GM23338 (cell line): Measurements from ENCODE around the gene LENG9. TPM values are rescaled to one million over a fixed set of nuclear protein-coding genes. Genes with fewer than 3 reads are reported as not detected.

Source experiments
- ATAC-seq: fragments of 200-7000 bp; cut with Tn5 transposase; 3 replicates; pipeline ENCODE4 v1.9.1; 2020
- DNase-seq: peaks from one replicate; pipeline ENCODE4 v3.0.0-alpha.2; 2015; ENCODE audit warnings: low spot score
- H2AFZ ChIP-seq: fragments of 200-600 bp; sonication (generic); 2 replicates; pipeline ENCODE4 v1.8.0; 2016; ENCODE audit warnings: antibody characterized with exemption, mild to moderate bottlenecking, moderate library complexity
- H3F3A ChIP-seq: fragments of 200-600 bp; sonication (generic); replicated peaks from 2 replicates; pipeline ENCODE4 v1.8.0; 2017; ENCODE audit warnings: antibody characterized with exemption, mixed run types, low read depth
- H3K27ac ChIP-seq: fragments of 200-600 bp; sonication (generic); 2 replicates; pipeline ENCODE4 v1.6.1; 2016; ENCODE audit warnings: low read depth
- H3K27me3 ChIP-seq: fragments of 200-600 bp; sonication (generic); 2 replicates; pipeline ENCODE4 v1.8.0; 2016; ENCODE audit warnings: mild to moderate bottlenecking, mixed run types, moderate library complexity; ENCODE audit not compliant: insufficient read depth
- H3K36me3 ChIP-seq: fragments of 200-600 bp; sonication (generic); 2 replicates; pipeline ENCODE4 v1.8.0; 2016; ENCODE audit warnings: mild to moderate bottlenecking; ENCODE audit not compliant: insufficient read depth
- H3K4me1 ChIP-seq: fragments of 200-600 bp; sonication (generic); 2 replicates; pipeline ENCODE4 v1.8.0; 2016; ENCODE audit warnings: mild to moderate bottlenecking, moderate library complexity; ENCODE audit not compliant: insufficient read depth
- H3K4me2 ChIP-seq: fragments of 200-600 bp; sonication (generic); 2 replicates; pipeline ENCODE4 v1.7.1; 2017; ENCODE audit warnings: mixed run types
- H3K4me3 ChIP-seq: fragments of 200-600 bp; sonication (generic); 2 replicates; pipeline ENCODE4 v1.6.1; 2016; ENCODE audit warnings: mixed run types
- H3K79me2 ChIP-seq: fragments of 200-600 bp; sonication (generic); replicated peaks from 2 replicates; pipeline ENCODE4 v1.8.0; 2017; ENCODE audit warnings: mild to moderate bottlenecking; ENCODE audit not compliant: insufficient read depth
- H3K9me2 ChIP-seq: fragments of 200-600 bp; sonication (generic); 2 replicates; pipeline ENCODE4 v1.8.0; 2017; ENCODE audit not compliant: insufficient read depth
- H4K20me1 ChIP-seq: fragments of 200-600 bp; sonication (generic); replicated peaks from 2 replicates; pipeline ENCODE4 v1.8.0; 2017; ENCODE audit warnings: mild to moderate bottlenecking; ENCODE audit not compliant: insufficient read depth
- H3K27ac Mint-ChIP-seq: 2 replicates; pipeline ENCODE4 v1.8.0; 2020; ENCODE audit warnings: inconsistent platforms, mild to moderate bottlenecking, moderate library complexity, mixed read lengths
- H3K27me3 Mint-ChIP-seq: 3 replicates; pipeline ENCODE4 v1.8.0; 2022; ENCODE audit warnings: low read depth, mild to moderate bottlenecking, moderate library complexity, mixed read lengths, inconsistent platforms; ENCODE audit not compliant: insufficient read depth, poor library complexity
- H3K36me3 Mint-ChIP-seq: 3 replicates; pipeline ENCODE4 v1.8.0; 2021; ENCODE audit warnings: low read depth, mild to moderate bottlenecking, inconsistent platforms, moderate library complexity, mixed read lengths
- H3K4me1 Mint-ChIP-seq: 3 replicates; pipeline ENCODE4 v1.8.0; 2020; ENCODE audit warnings: mild to moderate bottlenecking, inconsistent platforms, mixed read lengths
- H3K4me3 Mint-ChIP-seq: 3 replicates; pipeline ENCODE4 v1.8.0; 2021; ENCODE audit warnings: moderate library complexity, mild to moderate bottlenecking, inconsistent platforms, mixed read lengths
- H3K9me3 Mint-ChIP-seq: 3 replicates; pipeline ENCODE4 v1.8.0; 2020; ENCODE audit warnings: moderate library complexity, mild to moderate bottlenecking, inconsistent platforms, mixed read lengths
- CREB1 ChIP-seq: fragments of 250-450 bp; sonication (Bioruptor Pico); IDR thresholded peaks from 2 replicates; pipeline ENCODE4 v1.5.0; 2020; ENCODE audit warnings: low read depth, mild to moderate bottlenecking, moderate library complexity
- EZH2phosphoT487 ChIP-seq: fragments of 200-600 bp; sonication (generic); IDR thresholded peaks from one replicate; pipeline ENCODE4 v1.8.1; 2018; ENCODE audit warnings: antibody characterized with exemption; ENCODE audit not compliant: unreplicated experiment
- JUNB ChIP-seq: IDR thresholded peaks from one replicate; pipeline ENCODE4 v1.6.1; 2016; ENCODE audit warnings: antibody characterized with exemption; ENCODE audit not compliant: unreplicated experiment
- NANOG ChIP-seq: IDR thresholded peaks from 2 replicates; pipeline ENCODE4 v1.6.1; 2016; ENCODE audit warnings: antibody characterized with exemption, borderline replicate concordance
- POLR2AphosphoS5 ChIP-seq: IDR thresholded peaks from 2 replicates; pipeline ENCODE4 v1.6.1; 2016; ENCODE audit warnings: antibody characterized with exemption, low read depth
- ZNF114 ChIP-seq: fragments of 250-450 bp; sonication (Bioruptor Pico); IDR thresholded peaks from 2 replicates; pipeline ENCODE4 v1.5.0; 2020; ENCODE audit warnings: mild to moderate bottlenecking, moderate library complexity
- polyA plus RNA-seq: library from polyadenylated mRNA; unstranded; fragments of >200 nt; fragmentation: Nextera tagmentation; extraction: Ambion mirVana; gene quantifications from 2 replicates; pipeline ENCODE4 v1.2.1, GENCODE V29; 2016
- total RNA-seq: library from RNA; depleted of rRNA; stranded (reverse); fragments of >200 nt; shearing (Covaris generic); gene quantifications from 2 replicates; pipeline ENCODE4 v1.2.3, GENCODE V29; 2014
- TF ChIP-seq, protein P1 (sequence below), 2 experiments: fragments of 200-600 bp in 1 of 2; sonication (generic) in 1 of 2; conservative IDR thresholded peaks; 2 replicates each; pipeline versions ENCODE4 v1.5.1 to v1.6.1; 2016 to 2017; ENCODE audit warnings: antibody characterized with exemption in 2 of 2, low read depth in 2 of 2, mild to moderate bottlenecking in 2 of 2, moderate library complexity in 1 of 2
- TF ChIP-seq, protein P2 (sequence below): IDR thresholded peaks from 2 replicates; pipeline ENCODE4 v1.6.1; 2016; ENCODE audit warnings: antibody characterized with exemption
- TF ChIP-seq, protein P3 (sequence below): IDR thresholded peaks from one replicate; pipeline ENCODE4 v1.6.1; 2018; ENCODE audit warnings: antibody characterized with exemption; ENCODE audit not compliant: unreplicated experiment

The LENG9 gene
- total and polyA plus RNA-seq, 2 experiments from 2014 or later: 0.26 to 6.4 TPM

DNA sequence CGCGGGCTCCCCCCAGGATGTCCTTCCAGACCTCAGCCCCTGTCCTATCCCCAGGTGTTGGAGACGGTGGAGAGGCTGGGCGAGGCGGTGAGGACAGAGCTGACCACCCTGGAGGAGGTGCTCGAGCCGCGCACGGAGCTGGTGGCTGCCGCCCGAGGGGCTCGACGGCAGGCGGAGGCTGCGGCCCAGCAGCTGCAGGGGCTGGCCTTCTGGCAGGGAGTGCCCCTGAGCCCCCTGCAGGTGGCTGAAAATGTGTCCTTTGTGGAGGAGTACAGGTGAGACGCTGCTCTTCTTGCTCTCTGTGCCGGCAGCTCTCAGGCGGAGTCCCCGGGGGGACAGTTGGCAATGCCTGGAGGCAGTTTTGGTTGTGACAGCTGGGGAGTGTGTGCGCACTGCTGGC lies 41.4 kb downstream of the LENG9 start:
- peak overlapping the region; percentile 93 for H3K4me2 ChIP-seq
- H2AFZ ChIP-seq: no peak overlapping the region
- no peak overlapping the region for H3K4me3 ChIP-seq
- 0 out of 2 replicates have a peak, but pooled peaks cover 3% of the 10 kb centered on the region for H3K79me2 ChIP-seq
- no peaks in the 10 kb centered on the region; the same call in 1 of the 2 replicates for H4K20me1 ChIP-seq
- ATAC-seq: peak; percentile 8
- H3K36me3 Mint-ChIP-seq: peaks cover 56% of the 10 kb centered on the region
- peak overlapping the region; percentile 46; the same call in 1 of the 2 replicates for H3K27ac Mint-ChIP-seq
- H3K27ac ChIP-seq: no peak overlapping the region
- H3F3A ChIP-seq: peaks cover 17% of the 10 kb centered on the region
- no peaks in the 10 kb centered on the region for H3K9me2 ChIP-seq
- H3K27me3 Mint-ChIP-seq: peaks cover 19% of the 10 kb centered on the region
- H3K4me1 ChIP-seq: peaks cover 37% of the 10 kb centered on the region
- H3K27me3 ChIP-seq: no peaks in the 10 kb centered on the region
- peaks cover 3% of the 10 kb centered on the region for H3K9me3 Mint-ChIP-seq
- peaks cover 43% of the 10 kb centered on the region for H3K4me1 Mint-ChIP-seq
- H3K4me3 Mint-ChIP-seq: no peak overlapping the region
- no peaks in the 10 kb centered on the region for H3K36me3 ChIP-seq
- DNase-seq: peak; percentile 73
- TF ChIP-seq, protein P1, sequence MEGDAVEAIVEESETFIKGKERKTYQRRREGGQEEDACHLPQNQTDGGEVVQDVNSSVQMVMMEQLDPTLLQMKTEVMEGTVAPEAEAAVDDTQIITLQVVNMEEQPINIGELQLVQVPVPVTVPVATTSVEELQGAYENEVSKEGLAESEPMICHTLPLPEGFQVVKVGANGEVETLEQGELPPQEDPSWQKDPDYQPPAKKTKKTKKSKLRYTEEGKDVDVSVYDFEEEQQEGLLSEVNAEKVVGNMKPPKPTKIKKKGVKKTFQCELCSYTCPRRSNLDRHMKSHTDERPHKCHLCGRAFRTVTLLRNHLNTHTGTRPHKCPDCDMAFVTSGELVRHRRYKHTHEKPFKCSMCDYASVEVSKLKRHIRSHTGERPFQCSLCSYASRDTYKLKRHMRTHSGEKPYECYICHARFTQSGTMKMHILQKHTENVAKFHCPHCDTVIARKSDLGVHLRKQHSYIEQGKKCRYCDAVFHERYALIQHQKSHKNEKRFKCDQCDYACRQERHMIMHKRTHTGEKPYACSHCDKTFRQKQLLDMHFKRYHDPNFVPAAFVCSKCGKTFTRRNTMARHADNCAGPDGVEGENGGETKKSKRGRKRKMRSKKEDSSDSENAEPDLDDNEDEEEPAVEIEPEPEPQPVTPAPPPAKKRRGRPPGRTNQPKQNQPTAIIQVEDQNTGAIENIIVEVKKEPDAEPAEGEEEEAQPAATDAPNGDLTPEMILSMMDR (conservative IDR thresholded peaks at IDR 0.05; ENCODE audit: low read depth in 2 of 2): peak; percentile 7 to 50; a peak in 2 of 4 replicates
- TF ChIP-seq, protein P2, sequence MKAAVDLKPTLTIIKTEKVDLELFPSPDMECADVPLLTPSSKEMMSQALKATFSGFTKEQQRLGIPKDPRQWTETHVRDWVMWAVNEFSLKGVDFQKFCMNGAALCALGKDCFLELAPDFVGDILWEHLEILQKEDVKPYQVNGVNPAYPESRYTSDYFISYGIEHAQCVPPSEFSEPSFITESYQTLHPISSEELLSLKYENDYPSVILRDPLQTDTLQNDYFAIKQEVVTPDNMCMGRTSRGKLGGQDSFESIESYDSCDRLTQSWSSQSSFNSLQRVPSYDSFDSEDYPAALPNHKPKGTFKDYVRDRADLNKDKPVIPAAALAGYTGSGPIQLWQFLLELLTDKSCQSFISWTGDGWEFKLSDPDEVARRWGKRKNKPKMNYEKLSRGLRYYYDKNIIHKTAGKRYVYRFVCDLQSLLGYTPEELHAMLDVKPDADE: no peak

DNA sequence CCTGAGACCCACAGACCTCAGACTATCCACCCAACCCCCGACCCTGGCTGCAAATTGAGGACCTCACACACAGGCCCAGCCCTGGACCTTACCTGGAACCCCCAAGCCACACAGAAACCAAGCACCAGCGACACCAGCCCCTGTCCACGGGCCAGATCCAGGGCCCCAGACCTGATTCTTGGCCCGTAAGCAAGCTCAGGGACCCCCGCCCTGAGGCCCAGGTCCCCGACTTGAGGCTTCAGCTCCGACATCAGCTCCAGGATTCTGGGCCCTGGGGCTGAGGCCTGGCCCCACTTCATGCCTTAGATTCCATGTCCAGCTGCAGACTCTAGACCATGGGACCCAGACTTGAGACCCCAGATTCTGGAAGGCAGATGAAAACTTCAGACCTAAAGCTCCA lies 42.1 kb downstream of the LENG9 start:
- Histone ChIP-seq H2AFZ (no peak overlapping the region; the same call in 1 of the 2 replicates), H3K27me3 (no peaks in the 10 kb centered on the region), H3K4me2 (peak overlapping the region; percentile 93), H3K9me2 (no peaks in the 10 kb centered on the region), H3K27ac (0 out of 2 replicates have a peak overlapping the region, but pooled peaks have one; percentile 32), H3K79me2 (0 out of 2 replicates have a peak, but pooled peaks cover 3% of the 10 kb centered on the region), H3K36me3 (no peaks in the 10 kb centered on the region), H3K4me3 (peak overlapping the region; percentile 64; the same call in 1 of the 2 replicates), H3F3A (peaks cover 18% of the 10 kb centered on the region), H4K20me1 (no peaks in the 10 kb centered on the region; the same call in 1 of the 2 replicates), H3K4me1 (peaks cover 37% of the 10 kb centered on the region)
- ATAC-seq: no peak; the same call in 2 of the 3 replicates
- peaks cover 55% of the 10 kb centered on the region for H3K36me3 Mint-ChIP-seq
- peaks cover 17% of the 10 kb centered on the region for H3K27me3 Mint-ChIP-seq
- DNase-seq: no peak
- peak overlapping the region; percentile 80; the same call in 1 of the 2 replicates for H3K27ac Mint-ChIP-seq
- peak overlapping the region; percentile 51 for H3K4me3 Mint-ChIP-seq
- peaks cover 4% of the 10 kb centered on the region for H3K9me3 Mint-ChIP-seq
- peaks cover 43% of the 10 kb centered on the region for H3K4me1 Mint-ChIP-seq
- TF ChIP-seq EZH2phosphoT487 (no peak), NANOG (no peak), JUNB (no peak), POLR2AphosphoS5 (no peak), CREB1 (CRISPR knock-in tag) (no peak), ZNF114 (no peak)
- TF ChIP-seq, protein P1 (conservative IDR thresholded peaks at IDR 0.05; ENCODE audit: low read depth in 2 of 2): no peak
- TF ChIP-seq, protein P2: no peak
- TF ChIP-seq, protein P3, sequence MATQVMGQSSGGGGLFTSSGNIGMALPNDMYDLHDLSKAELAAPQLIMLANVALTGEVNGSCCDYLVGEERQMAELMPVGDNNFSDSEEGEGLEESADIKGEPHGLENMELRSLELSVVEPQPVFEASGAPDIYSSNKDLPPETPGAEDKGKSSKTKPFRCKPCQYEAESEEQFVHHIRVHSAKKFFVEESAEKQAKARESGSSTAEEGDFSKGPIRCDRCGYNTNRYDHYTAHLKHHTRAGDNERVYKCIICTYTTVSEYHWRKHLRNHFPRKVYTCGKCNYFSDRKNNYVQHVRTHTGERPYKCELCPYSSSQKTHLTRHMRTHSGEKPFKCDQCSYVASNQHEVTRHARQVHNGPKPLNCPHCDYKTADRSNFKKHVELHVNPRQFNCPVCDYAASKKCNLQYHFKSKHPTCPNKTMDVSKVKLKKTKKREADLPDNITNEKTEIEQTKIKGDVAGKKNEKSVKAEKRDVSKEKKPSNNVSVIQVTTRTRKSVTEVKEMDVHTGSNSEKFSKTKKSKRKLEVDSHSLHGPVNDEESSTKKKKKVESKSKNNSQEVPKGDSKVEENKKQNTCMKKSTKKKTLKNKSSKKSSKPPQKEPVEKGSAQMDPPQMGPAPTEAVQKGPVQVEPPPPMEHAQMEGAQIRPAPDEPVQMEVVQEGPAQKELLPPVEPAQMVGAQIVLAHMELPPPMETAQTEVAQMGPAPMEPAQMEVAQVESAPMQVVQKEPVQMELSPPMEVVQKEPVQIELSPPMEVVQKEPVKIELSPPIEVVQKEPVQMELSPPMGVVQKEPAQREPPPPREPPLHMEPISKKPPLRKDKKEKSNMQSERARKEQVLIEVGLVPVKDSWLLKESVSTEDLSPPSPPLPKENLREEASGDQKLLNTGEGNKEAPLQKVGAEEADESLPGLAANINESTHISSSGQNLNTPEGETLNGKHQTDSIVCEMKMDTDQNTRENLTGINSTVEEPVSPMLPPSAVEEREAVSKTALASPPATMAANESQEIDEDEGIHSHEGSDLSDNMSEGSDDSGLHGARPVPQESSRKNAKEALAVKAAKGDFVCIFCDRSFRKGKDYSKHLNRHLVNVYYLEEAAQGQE: no peak
